ENCODE measurements around the gene SEPTIN6. TPM values are rescaled to one million over a fixed set of nuclear protein-coding genes. Genes with fewer than 3 reads are reported as not detected.

The SEPTIN6 gene
- total RNA-seq, 1 donor from 2014 or later, result 29.1 TPM

- no peak for TF ChIP-seq CTCF (IDR thresholded peaks at IDR 0.05)
- no peak overlapping the region for H3K4me3 Mint-ChIP-seq (ENCODE audit: unreplicated experiment)
- no peak for DNase-seq (ENCODE audit: low spot score)
- no peaks in the 10 kb centered on the region for H3K27me3 Mint-ChIP-seq (ENCODE audit: low read depth)
- H3K4me1 Mint-ChIP-seq (ENCODE audit: low read depth), result no peaks in the 10 kb centered on the region
- H3K9me3 Mint-ChIP-seq (ENCODE audit: low read depth), result peaks cover 2% of the 10 kb centered on the region
- H3K36me3 Mint-ChIP-seq (ENCODE audit: low read depth), result peaks cover 3% of the 10 kb centered on the region
- H3K27ac Mint-ChIP-seq (ENCODE audit: unreplicated experiment), result no peak overlapping the region
Measured at GRCh38 chrX:119647552-119648420, 45.2 kb downstream of the SEPTIN6 start.

GRCh38 chrX:119647089-119647488 is 45.9 kb downstream of the SEPTIN6 start:
- TF ChIP-seq CTCF (IDR thresholded peaks at IDR 0.05), result no peak
- H3K4me1 Mint-ChIP-seq (ENCODE audit: low read depth), result no peaks in the 10 kb centered on the region
- H3K36me3 Mint-ChIP-seq (ENCODE audit: low read depth), result peaks cover 3% of the 10 kb centered on the region
- H3K4me3 Mint-ChIP-seq (ENCODE audit: unreplicated experiment), result no peak overlapping the region
- H3K27ac Mint-ChIP-seq (ENCODE audit: unreplicated experiment), result no peak overlapping the region
- DNase-seq (ENCODE audit: low spot score), result no peak
- peaks cover 2% of the 10 kb centered on the region for H3K9me3 Mint-ChIP-seq (ENCODE audit: low read depth)
- H3K27me3 Mint-ChIP-seq (ENCODE audit: low read depth), result no peaks in the 10 kb centered on the region

- Mint-ChIP-seq H3K36me3 (ENCODE audit: low read depth) (peaks cover 3% of the 10 kb centered on the region), H3K27ac (ENCODE audit: unreplicated experiment) (no peak overlapping the region), H3K9me3 (ENCODE audit: low read depth) (peaks cover 2% of the 10 kb centered on the region), H3K4me1 (ENCODE audit: low read depth) (no peaks in the 10 kb centered on the region), H3K27me3 (ENCODE audit: low read depth) (no peaks in the 10 kb centered on the region), H3K4me3 (ENCODE audit: unreplicated experiment) (no peak overlapping the region)
- no peak for TF ChIP-seq CTCF (IDR thresholded peaks at IDR 0.05)
- DNase-seq (ENCODE audit: low spot score), result no peak
Measured at GRCh38 chrX:119646515-119646914, 46.5 kb downstream of the SEPTIN6 start.

GRCh38 chrX:119643696-119644095 is 49.3 kb downstream of the SEPTIN6 start:
- TF ChIP-seq CTCF (IDR thresholded peaks at IDR 0.05), result no peak
- no peak overlapping the region for H3K4me3 Mint-ChIP-seq (ENCODE audit: unreplicated experiment)
- no peak for DNase-seq (ENCODE audit: low spot score)
- H3K36me3 Mint-ChIP-seq (ENCODE audit: low read depth), result peaks cover 4% of the 10 kb centered on the region
- H3K27ac Mint-ChIP-seq (ENCODE audit: unreplicated experiment), result no peak overlapping the region
- H3K27me3 Mint-ChIP-seq (ENCODE audit: low read depth), result no peaks in the 10 kb centered on the region
- H3K9me3 Mint-ChIP-seq (ENCODE audit: low read depth), result peaks cover 2% of the 10 kb centered on the region
- no peaks in the 10 kb centered on the region for H3K4me1 Mint-ChIP-seq (ENCODE audit: low read depth)

Small RNA genes within 50 kb of the gene (microRNA-seq; reads per million reads assigned to microRNA genes)
- 89.7 reads per million, percentile 57 among the genes with 10 or more reads in this experiment for gene MIR766 (ENCODE audit: borderline number of aligned reads)

Other genes with a start within 250 kb of the SEPTIN6 start
- gene SLC25A5, start 224.7 kb downstream of the SEPTIN6 start, total RNA-seq, result 148 to 195 TPM (median 153 TPM) in 3 replicates
- 17.1 to 20.3 TPM (median 19.2 TPM) in 3 replicates for gene STEEP1, start 127.8 kb downstream of the SEPTIN6 start, total RNA-seq
- gene UBE2A, start 118.6 kb downstream of the SEPTIN6 start, total RNA-seq, result 69.5 to 72.5 TPM (median 71.6 TPM) in 3 replicates
- gene NKRF, start 86.7 kb downstream of the SEPTIN6 start, total RNA-seq, result 7.8 to 8.3 TPM (median 8.0 TPM) in 3 replicates
- 0.23 to 0.40 TPM in 2 of 3 replicates, not detected in the other for gene SOWAHD, start 65.4 kb upstream of the SEPTIN6 start, total RNA-seq
- 1,187 to 1,330 TPM (median 1,209 TPM) in 3 replicates for gene RPL39, start 98.5 kb upstream of the SEPTIN6 start, total RNA-seq
- 6.3 to 7.8 TPM (median 7.2 TPM) in 3 replicates for gene UPF3B, start 159.8 kb upstream of the SEPTIN6 start, total RNA-seq
- 12.7 to 17.4 TPM (median 14.8 TPM) in 3 replicates for gene RNF113A, start 178.6 kb upstream of the SEPTIN6 start, total RNA-seq
- 76.8 to 86.5 TPM (median 77.5 TPM) in 3 replicates for gene NDUFA1, start 178.7 kb upstream of the SEPTIN6 start, total RNA-seq
- not detected in 3 replicates for gene AKAP14, start 202.7 kb upstream of the SEPTIN6 start, total RNA-seq